ENCODE measurements around the gene PCNT. TPM values are rescaled to one million over a fixed set of nuclear protein-coding genes. Genes with fewer than 3 reads are reported as not detected.

The PCNT gene
- total and polyA plus RNA-seq, 2 of the 4 experiments (the other 2 are of a cell fraction) = 10.0 to 19.4 TPM

DNA sequence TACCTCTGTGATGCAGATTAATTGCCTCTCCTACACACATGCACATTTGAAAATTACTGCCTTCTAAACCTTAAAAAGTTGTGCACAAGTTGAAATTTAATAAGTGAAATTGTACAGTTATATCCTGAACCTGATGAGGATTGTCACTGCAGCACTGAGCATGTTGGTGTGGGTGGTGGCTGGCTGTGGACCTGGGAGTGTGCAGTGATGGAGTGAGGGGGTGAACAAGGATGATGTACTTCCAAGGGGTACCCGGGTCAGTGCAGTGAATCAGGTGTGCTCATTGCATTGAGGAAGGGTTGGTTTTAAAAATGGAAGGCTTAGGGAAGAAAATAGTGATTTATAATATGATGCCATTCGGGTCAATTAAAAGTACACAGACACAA, 158.9 kb downstream of the PCNT start:
- intact Hi-C loops (cut with micrococcal nuclease) = no loop called here

More for the DNA sequence above, 158.9 kb downstream of the PCNT start:
- H3K9me1 ChIP-seq (ENCODE audit: insufficient read depth, low read length) = peaks cover 9% of the 10 kb centered on the region
- no peak overlapping the region for H3K27ac ChIP-seq (ENCODE audit: insufficient read depth, low read length)
- no peak overlapping the region for H2BK5ac ChIP-seq (ENCODE audit: low read depth, low read length, poor library complexity, severe bottlenecking)
- no peak overlapping the region for H2AK9ac ChIP-seq (replicated peaks; ENCODE audit: low read depth, low read length, poor library complexity)
- H3K14ac ChIP-seq (replicated peaks; ENCODE audit: low read depth, low read length) = no peak overlapping the region
- dilution Hi-C loops (cut with HindIII; ENCODE audit: low sequenced_read_pairs, unreplicated experiment) (no loop called here), in situ Hi-C loops (cut with MboI; ENCODE audit: low sequenced_read_pairs) (no loop called here)
- H3K27me3 ChIP-seq (ENCODE audit: control insufficient read depth, insufficient read depth, low read length) = no peaks in the 10 kb centered on the region
- H2AFZ ChIP-seq (replicated peaks; ENCODE audit: low read length, poor library complexity) = no peak overlapping the region
- no peak overlapping the region for H3K18ac ChIP-seq (ENCODE audit: low read depth, low read length)
- H4K91ac ChIP-seq (ENCODE audit: insufficient read depth, low read depth, low read length) = no peak overlapping the region
- no TSS peak for BruUV-seq (replicated peaks)
- CTCF ChIA-PET = no interaction called here
- H4K8ac ChIP-seq (ENCODE audit: low read depth in 2 of 2, low read length in 2 of 2) = no peak overlapping the region
- no peaks in the 10 kb centered on the region for H3K9me3 ChIP-seq (ENCODE audit: control insufficient read depth, insufficient read depth, low read length)
- H3K36me3 ChIP-seq (ENCODE audit: control insufficient read depth, insufficient read depth, low read length) = peaks cover 5% of the 10 kb centered on the region
- no peak overlapping the region for H3K9ac ChIP-seq (ENCODE audit: low read depth, low read length)
- no peak overlapping the region for H2BK120ac ChIP-seq (ENCODE audit: low read depth, low read length)
- H4K5ac ChIP-seq (ENCODE audit: low read depth, low read length) = no peak overlapping the region
- 0 out of 2 replicates have a peak, but pooled peaks cover 2% of the 10 kb centered on the region for H3K4me1 ChIP-seq (ENCODE audit: control insufficient read depth, insufficient read depth, low read length)
- H2AK5ac ChIP-seq (ENCODE audit: low read depth, low read length) = no peak overlapping the region
- H3K4ac ChIP-seq (ENCODE audit: low read depth, low read length) = no peak overlapping the region
- no peak overlapping the region for H2BK15ac ChIP-seq (ENCODE audit: low read depth, low read length)
- H3K23ac ChIP-seq (ENCODE audit: low read depth, low read length) = no peak overlapping the region
- TF ChIP-seq RFX5 (IDR thresholded peaks at IDR 0.05; ENCODE audit: low read depth, low read length) (no peak), RAD21 (IDR thresholded peaks at IDR 0.05; ENCODE audit: low read length) (no peak), RCOR1 (IDR thresholded peaks at IDR 0.05; ENCODE audit: insufficient replicate concordance, low read length) (no peak)
- TF ChIP-seq, protein P1, sequence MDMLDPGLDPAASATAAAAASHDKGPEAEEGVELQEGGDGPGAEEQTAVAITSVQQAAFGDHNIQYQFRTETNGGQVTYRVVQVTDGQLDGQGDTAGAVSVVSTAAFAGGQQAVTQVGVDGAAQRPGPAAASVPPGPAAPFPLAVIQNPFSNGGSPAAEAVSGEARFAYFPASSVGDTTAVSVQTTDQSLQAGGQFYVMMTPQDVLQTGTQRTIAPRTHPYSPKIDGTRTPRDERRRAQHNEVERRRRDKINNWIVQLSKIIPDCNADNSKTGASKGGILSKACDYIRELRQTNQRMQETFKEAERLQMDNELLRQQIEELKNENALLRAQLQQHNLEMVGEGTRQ (IDR thresholded peaks at IDR 0.05; ENCODE audit: low read depth, low read length) = no peak
- POLR2A ChIA-PET (ENCODE audit: unreplicated experiment) = no interaction called here
- no peak overlapping the region for H3K56ac ChIP-seq (ENCODE audit: extremely low read depth, insufficient read depth, low read length)
- H4K20me1 ChIP-seq (ENCODE audit: insufficient read depth, low read length) = peaks cover 16% of the 10 kb centered on the region; the same call in 1 of the 2 replicates
- DNase-seq (no peak), ATAC-seq (ENCODE audit: low read depth) (no peak)
- WGBS, 2 experiments (ENCODE audit: extremely low coverage in 2 of 2, insufficient read length in 1 of 2) = no CpG with 5 or more reads among the region's 2 CpGs
- H2BK20ac ChIP-seq (ENCODE audit: low read depth, low read length) = no peak overlapping the region
- no peak overlapping the region for H3K4me2 ChIP-seq (ENCODE audit: low read depth, low read length)
- H3K79me1 ChIP-seq (ENCODE audit: low read depth in 1 of 2, low read length in 2 of 2) = peaks cover 37 to 60% of the 10 kb centered on the region in 2 experiments
- H3K4me3 ChIP-seq (ENCODE audit: insufficient read depth, low read depth, low read length) = no peak overlapping the region
